HG03575 (cell line): ENCODE data around the gene DLG2.

ENCODE experiments used
- ATAC-seq: cut with Tn5 transposase; IDR thresholded peaks from one replicate; pipeline ENCODE4 v1.9.1; 2021; ENCODE audit not compliant: unreplicated experiment, insufficient number of reproducible peaks, low FRiP score; ENCODE audit errors: extremely low read depth

The DLG2 gene

GRCh38 chr11:84608837-84609196 is 1018.3 kb downstream of the DLG2 start:
- ATAC-seq = no peak

- no peak for ATAC-seq
Measured at GRCh38 chr11:84607975-84608836, 1018.9 kb downstream of the DLG2 start.

GRCh38 chr11:84594602-84595001 is 1032.5 kb downstream of the DLG2 start:
- ATAC-seq = no peak

GRCh38 chr11:84590106-84590505 is 1037.0 kb downstream of the DLG2 start:
- ATAC-seq = no peak

GRCh38 chr11:84588131-84588829 is 1038.9 kb downstream of the DLG2 start:
- no peak for ATAC-seq

GRCh38 chr11:84583106-84583505 is 1044.0 kb downstream of the DLG2 start:
- ATAC-seq = no peak

- ATAC-seq = no peak
Measured at GRCh38 chr11:84581083-84581482, 1046.1 kb downstream of the DLG2 start.

GRCh38 chr11:84580428-84580827 is 1046.7 kb downstream of the DLG2 start:
- no peak for ATAC-seq

- ATAC-seq = no peak
Measured at GRCh38 chr11:84573868-84574267, 1053.3 kb downstream of the DLG2 start.

- ATAC-seq = no peak
Measured at GRCh38 chr11:84566671-84567070, 1060.5 kb downstream of the DLG2 start.

GRCh38 chr11:84564867-84565184 is 1062.3 kb downstream of the DLG2 start:
- no peak for ATAC-seq

GRCh38 chr11:84564180-84564866 is 1062.8 kb downstream of the DLG2 start:
- ATAC-seq = peak; percentile 70

- no peak for ATAC-seq
Measured at GRCh38 chr11:84563356-84563755, 1063.8 kb downstream of the DLG2 start.

- ATAC-seq = no peak
Measured at GRCh38 chr11:84560206-84560605, 1066.9 kb downstream of the DLG2 start.

GRCh38 chr11:84558085-84558905 is 1068.8 kb downstream of the DLG2 start:
- ATAC-seq = peak; percentile 76

- no peak for ATAC-seq
Measured at GRCh38 chr11:84552791-84553190, 1074.4 kb downstream of the DLG2 start.

GRCh38 chr11:84549217-84549616 is 1077.9 kb downstream of the DLG2 start:
- ATAC-seq = peak; percentile 85

GRCh38 chr11:84544566-84544965 is 1082.6 kb downstream of the DLG2 start:
- ATAC-seq = no peak
